ENCODE results near the gene TRAPPC8.

The TRAPPC8 gene

DNA sequence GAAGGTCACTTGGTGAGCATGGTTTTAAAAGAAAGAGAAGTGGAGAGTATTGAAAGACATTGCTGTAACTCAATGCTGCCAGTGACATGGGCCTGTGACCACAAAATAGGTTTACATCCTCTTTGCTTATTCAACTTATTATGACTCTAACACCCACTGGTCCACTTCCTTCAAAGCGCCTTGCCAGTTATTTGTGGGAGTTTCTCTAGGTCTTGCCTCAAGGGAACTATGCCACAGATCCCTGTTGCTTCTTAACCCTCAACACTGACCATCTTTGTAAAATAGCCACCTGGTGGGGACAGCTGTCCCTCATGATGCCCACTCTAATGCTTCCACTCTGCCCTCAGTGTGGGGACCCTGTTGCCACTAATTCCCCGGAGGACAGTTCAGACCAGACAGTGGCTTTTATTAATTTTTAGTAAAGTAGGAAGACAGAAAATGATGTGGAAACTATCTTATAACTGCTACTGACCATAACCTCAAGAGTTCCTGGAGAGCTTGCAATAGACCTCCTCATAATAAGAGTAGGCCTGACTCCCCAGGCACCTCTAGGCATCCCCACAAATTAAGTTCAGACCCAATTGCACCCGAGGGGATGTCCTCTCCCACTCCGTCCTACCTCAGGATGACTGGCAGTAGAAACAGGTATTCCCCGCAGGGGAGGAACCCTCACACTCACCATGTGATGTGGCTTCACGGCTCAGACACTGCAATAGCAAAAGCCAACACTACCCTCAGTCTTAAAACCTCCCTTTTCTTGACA is 150.9 kb downstream of the TRAPPC8 start:
- no peak for DNase-seq

DNA sequence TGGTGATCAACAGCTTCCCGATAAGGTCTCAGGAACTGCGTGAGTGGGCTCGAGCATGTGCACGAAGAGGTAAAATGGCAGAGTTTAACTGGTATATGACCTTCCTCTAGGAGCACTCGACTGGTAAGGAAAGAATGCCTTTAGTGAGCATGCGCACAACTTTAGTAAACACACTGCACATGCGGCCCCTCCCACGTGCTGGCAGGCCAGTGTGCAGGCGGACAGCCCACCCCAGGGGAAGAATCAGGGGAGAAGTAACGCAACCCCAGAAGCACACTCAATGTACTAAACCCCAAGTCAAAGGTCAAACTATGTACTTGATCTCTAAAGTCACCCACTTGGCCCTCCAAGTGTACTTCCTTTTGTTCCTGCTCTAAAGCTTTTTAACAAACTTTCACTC is 153.5 kb downstream of the TRAPPC8 start:
- no peak for DNase-seq

DNA sequence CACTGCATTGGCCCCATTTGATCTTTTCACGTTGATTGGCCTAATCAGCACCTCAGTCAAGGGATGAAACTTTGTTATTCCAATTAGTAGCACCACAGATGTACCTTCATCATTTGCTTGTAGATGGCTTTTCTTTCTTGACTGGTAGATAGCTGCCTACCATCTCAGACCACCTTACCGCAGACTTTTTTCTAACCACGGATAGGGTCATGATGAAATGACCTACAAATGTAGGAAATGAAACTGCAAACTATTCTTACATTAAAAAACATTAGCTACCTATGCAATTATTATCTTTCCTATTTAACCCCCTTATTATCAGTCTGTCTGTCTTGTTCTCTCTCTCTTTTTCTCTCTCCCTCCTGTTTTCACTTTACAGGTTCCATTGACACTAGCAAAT is 159.9 kb downstream of the TRAPPC8 start:
- no peak for DNase-seq
